Measurements from ENCODE around the gene ESRRB.

ESRRB gene

DNA sequence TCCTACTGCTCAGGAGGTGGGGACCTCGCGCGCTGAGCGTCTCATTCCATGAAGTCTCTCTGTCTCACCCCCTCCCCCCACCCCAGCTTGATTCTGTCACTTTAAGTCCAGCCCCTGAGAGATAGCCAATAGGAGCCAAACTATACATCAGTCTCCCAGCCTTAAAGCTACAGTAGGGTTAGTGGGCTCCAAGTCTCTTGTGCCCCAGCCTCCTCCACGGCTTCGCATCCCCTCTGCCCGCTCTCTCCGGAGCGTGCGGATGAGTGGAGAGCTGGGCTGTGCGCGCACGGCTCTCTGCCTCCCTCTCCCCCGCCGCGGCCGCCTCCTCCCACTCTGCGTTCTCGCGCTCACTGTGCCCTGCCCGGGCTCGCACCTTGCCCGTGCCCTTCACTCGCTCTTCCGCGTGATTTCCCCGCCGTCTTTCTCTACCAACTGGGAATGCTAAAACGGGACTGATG, at the start of gene ESRRB:
Gene ESRRB, plus strand, starts transcription at position 191 of the 458 bp plus-strand sequence. Its CDS starts 265 bp downstream, at position 456.
- in situ Hi-C loops (cut with MboI; ENCODE audit: low sequenced_read_pairs) = loop anchor here (25.0 kb wide), 1 partner anchor 664 kb away; no protein-coding TSS in a partner anchor

GRCh38 chr14:76326918-76327689, 48.8 kb upstream of the ESRRB start:
- in situ Hi-C loops (cut with MboI; ENCODE audit: low sequenced_read_pairs) = no loop called here

- in situ Hi-C loops (cut with MboI; ENCODE audit: low sequenced_read_pairs) = no loop called here
These were observed 47.3 kb upstream of the ESRRB start for GRCh38 chr14:76328457-76329137.

DNA sequence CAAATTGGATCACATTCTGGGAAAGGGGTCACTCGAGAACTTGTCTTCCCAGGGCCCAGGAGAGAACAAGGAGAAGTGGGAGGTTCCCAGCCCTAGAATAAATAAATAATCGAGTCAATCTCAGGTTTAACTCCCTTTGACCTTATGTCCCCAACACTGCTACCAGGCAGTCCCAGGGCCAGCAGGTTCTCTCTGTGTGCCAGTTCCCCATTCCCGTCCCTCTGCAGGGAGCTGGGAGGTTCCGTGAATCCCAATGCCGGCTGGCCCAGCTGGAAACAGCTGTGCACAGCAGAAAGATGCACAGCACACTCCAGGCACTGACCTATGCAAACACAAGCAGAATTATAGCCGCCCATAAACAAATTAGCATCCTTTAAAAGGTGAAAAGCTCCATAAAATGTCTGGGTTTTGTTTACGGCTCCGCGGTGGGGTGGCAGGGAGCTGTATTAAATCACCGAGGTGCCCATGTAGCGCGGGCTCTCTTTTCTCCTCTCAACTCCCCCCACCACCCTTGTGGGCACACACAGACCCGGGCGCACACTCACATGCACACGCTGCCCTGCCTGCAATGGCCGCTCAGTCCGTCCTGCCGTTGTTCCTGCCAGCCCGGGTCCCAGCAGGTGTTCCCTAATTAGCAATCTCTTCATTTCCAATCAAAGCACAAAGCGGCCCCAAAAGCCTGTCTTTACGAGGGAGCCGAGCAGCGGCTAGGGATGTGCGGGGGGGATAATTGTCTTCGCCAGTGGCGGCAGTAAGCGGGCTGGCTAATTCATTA, 46.6 kb upstream of the ESRRB start:
- in situ Hi-C loops (cut with MboI; ENCODE audit: low sequenced_read_pairs) = no loop called here

DNA sequence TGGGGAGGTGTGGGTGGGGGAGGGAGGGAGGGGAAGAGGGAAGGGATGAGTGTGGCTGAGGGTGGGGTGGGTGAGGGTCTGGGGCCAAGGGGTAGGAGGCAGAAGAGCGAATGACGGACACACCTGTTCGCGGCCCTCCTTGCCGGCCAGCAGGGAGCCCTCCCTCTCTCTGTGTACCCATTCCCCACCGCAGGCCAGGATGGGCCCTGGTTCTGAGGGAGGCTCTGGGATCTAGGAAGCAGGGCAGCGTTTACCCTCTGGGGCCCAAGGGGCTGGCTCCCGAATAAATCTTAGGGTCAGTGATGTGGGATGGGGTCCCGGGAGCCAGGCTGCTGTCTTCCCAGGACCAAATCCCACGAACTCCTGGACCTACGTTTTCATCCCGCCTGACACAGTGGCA, 46.0 kb upstream of the ESRRB start:
- in situ Hi-C loops (cut with MboI; ENCODE audit: low sequenced_read_pairs) = no loop called here

- in situ Hi-C loops (cut with MboI; ENCODE audit: low sequenced_read_pairs) = no loop called here
These were observed 45.3 kb upstream of the ESRRB start for GRCh38 chr14:76330411-76331327.

DNA sequence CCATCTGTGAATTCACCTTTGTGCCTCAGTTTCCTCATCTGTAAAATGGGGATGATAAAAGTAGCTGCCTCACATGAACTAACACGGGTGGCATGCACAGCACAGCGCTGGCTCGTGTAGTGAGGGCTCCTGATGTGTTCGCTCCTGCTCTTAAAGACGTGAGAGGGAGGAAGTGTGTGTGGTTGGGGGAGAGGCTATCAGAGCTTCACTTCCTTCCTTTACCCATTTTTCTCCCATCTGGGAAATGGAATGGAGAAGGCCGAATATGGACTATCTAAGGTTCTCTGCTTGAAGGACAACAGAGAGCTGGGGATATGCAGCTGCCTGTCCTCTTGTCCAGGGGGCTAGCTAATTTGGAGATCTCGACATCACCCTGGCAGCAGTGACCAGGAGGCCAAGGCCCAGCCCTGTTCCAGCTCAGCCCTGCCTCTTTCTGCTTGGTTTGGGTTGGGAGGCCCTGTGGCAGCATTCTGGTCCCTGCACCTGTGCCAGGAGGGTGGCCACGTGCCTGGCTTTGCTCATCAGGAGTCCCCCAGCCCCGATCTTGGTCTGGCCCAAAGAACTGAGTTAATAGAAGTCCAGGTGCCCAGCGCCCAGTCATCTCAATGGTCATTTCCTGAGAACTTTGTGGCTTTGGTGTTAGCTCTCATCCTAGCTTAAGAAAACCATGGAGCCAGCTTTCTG, 44.5 kb upstream of the ESRRB start:
- in situ Hi-C loops (cut with MboI; ENCODE audit: low sequenced_read_pairs) = no loop called here

DNA sequence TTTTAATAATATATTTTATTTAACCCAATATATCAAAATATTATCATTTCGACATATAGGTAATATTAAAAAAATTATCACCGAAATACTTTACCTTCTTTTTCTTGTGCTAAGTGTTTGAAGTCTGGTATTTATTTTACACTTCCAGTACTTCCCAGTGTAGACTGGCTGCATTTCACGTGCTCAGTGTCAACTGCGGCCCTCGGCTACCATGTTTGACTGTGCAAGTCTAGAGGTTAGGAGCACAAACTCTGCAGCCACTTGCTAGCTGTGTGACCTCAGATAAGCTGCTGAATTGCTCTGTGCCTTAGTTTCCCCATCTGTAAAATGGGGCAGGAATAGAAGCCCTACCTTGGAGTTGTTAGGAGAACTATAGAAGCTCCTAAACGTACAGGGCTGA, 42.3 kb upstream of the ESRRB start:
- in situ Hi-C loops (cut with MboI; ENCODE audit: low sequenced_read_pairs) = no loop called here

- in situ Hi-C loops (cut with MboI; ENCODE audit: low sequenced_read_pairs) = no loop called here
These were observed 41.6 kb upstream of the ESRRB start for GRCh38 chr14:76334316-76334715.

GRCh38 chr14:76336876-76337275, 39.1 kb upstream of the ESRRB start:
- in situ Hi-C loops (cut with MboI; ENCODE audit: low sequenced_read_pairs) = no loop called here

DNA sequence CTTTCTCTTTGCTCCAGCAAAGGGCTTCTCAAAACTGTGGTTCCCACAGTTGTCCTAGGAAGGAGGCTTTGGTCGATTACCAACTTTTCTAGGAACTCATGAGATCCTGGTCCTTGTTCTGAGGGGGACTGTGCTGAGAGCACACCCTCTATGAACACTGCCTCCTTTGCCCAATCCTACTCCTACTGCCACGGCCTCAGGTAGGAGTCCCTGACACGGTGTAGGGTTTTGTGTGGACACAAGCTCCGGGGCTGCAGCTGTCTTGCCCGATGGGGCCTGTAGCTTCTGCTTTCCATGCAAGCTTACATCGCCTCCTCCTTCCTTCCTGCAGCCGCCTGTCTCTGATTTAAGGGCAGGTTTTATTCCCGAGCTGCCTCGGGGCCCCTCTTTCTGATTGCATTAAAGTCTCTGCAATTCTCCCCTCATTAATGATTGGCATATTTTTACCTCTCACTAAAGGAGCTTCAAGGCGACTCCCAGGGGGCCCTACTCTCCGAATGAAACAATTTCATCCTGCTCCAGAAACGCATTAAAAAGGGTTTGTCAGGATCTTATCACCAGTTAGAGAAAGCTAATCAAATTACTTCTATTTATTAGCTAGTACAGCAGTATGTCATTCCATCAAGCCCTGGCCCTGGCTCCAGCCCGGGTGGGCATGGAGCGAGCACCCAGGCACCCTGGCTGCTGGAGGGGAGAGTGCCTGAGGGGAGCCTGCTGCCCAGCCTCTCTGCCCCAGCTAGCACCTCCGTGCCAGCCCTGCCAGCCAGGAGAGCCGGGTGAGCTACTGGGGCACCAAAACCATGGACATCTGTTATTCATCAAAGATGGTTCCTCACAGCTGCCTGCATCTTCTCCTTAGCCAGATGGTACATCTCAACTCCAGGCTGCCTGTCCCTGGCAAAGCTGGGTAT, 38.0 kb upstream of the ESRRB start:
- in situ Hi-C loops (cut with MboI; ENCODE audit: low sequenced_read_pairs) = no loop called here

DNA sequence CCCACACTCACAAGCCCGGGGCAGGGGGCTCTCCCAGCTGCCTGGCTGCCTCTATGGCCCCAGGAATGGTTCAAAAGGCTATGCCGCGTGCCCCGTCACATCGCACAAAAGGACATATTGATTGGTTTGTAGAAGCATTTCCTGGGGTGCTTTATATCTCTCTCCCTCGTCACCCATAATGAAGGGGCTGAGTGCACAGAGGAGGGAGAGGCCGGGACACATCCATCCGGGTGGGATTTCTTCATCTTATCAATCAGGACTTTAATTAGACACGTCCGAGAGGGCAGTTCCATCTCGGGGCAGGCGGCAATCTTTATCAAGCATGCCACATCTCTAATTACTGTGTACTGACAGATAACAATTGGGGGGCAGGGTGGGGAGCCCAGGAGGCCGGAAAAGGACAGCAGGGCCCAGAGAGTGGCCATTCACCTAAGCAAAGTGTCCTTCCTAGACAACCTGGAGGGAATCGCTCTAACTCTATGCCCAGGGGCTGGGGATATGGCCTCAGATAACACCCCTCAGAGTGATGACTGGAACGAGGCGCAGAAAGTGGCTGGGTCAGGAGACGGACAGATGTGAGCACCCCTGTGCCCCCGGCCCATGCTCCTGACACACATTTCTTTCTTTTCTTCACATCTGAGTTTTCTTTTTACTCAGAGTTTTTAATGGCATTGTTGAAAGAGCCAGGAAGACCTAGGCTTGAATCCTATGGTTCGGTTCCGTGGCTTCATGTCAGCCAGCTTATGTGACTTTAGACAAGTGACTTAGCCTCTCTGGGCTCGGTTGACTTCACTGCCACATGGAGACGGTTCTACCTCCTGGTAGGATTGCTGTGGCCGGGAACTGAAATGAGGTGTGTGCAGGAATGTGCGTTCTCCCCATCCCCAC, 36.0 kb upstream of the ESRRB start:
- in situ Hi-C loops (cut with MboI; ENCODE audit: low sequenced_read_pairs) = no loop called here

- in situ Hi-C loops (cut with MboI; ENCODE audit: low sequenced_read_pairs) = no loop called here
These were observed 32.6 kb upstream of the ESRRB start for GRCh38 chr14:76343386-76343785.

DNA sequence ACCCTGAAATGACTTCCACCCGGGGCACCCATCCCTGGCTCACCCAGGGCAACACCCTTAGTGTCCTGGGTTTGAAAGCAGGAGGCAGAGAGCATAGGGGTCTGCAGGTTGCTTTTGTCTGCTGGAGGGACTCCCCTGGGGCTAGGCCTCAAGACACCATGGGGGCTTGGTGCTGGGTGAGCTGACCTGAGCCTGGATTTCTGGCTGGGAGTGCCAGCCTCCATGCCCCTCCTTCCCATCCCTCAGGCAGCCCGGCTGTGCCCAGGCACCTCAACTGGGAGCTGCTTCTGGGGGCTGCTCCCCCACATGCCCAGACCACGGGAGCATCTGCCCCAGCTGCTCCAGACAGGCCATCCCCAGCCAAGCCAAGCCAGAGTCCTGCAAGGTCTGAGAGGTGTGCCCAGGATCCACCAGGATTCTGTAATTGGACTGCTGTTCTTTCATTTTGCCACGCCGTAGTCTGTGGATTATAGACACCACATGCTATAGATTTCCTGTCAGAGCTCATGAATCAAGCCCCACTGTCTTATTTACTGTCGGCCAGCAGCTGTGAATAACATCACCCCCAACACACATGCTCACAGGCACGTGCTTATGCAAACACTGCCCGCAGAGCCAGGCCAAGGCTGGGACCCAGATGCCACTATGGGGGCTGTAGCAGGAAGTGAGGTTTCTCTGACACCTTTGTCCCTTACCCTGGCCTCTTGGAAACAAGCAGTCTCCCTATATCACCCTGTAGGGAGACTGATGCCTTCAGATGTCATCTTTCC, 29.4 kb upstream of the ESRRB start:
- in situ Hi-C loops (cut with MboI; ENCODE audit: low sequenced_read_pairs) = no loop called here

DNA sequence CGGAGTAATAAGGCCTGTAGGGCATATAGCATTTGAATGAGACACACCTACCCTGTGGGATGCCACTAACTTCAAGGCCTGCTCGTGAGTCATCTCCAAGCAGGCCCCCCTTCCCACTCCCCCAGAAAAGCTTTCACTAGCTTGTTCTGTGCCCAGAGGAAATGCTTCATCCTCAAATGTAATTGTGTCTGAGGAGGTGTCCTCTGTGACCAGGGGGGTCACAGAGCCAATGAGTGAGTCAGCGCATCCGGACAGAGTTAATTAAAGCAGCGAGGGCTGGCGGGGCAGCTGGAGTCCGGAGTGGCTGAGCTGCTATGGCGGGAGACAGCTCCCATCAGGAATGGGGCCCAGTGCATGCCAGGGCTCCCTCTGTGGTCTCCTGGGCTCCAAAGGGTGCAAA, 27.0 kb upstream of the ESRRB start:
- in situ Hi-C loops (cut with MboI; ENCODE audit: low sequenced_read_pairs) = no loop called here

- in situ Hi-C loops (cut with MboI; ENCODE audit: low sequenced_read_pairs) = loop anchor here (25.0 kb wide), 1 partner anchor 288 kb away; no protein-coding TSS in a partner anchor
These were observed 25.9 kb upstream of the ESRRB start for GRCh38 chr14:76349993-76350392.

DNA sequence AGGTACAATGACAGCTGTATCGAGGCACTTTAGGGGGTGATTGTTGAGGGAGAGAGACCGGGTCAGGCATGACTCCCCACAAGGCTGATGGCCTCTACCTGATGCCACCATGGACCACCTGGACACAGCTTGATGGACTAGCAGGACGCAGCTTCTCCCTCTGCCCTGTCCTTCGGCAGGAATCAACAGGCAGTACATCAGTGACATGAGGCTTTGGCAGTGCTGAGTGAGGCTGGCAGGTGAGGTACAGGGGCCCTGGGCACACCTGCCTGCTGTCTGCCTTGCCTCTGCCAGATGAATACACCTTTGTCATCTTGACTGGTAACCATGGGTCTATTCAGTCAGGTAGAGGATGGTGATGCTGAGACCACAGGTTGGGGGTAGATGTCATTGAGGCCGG, 25.3 kb upstream of the ESRRB start:
- in situ Hi-C loops (cut with MboI; ENCODE audit: low sequenced_read_pairs) = loop anchor here (25.0 kb wide), 1 partner anchor 288 kb away; no protein-coding TSS in a partner anchor
